PC-9 (cell line): ENCODE data around the gene KIF18A. TPM values are rescaled to one million over a fixed set of nuclear protein-coding genes. Genes with fewer than 3 reads are reported as not detected.

ENCODE experiments used
- BruUV-seq: library from RNA; stranded (reverse); fragments of 400-500 nt; replicated peaks from 2 replicates; lab custom pipeline; 2021; lab: Mats Ljungman, UMichigan
- CTCF ChIA-PET: fragments of 300-600 bp; sonication (Branson Sonifier 250); formaldehyde crosslinking; loops from one replicate; lab custom pipeline; 2022; ENCODE audit warnings: antibody characterized with exemption; lab: Charles Lee
- POLR2A ChIA-PET: fragments of 300-600 bp; sonication (Branson Sonifier 250); formaldehyde crosslinking; loops from one replicate; lab custom pipeline; 2022; ENCODE audit warnings: antibody characterized with exemption; ENCODE audit not compliant: unreplicated experiment; lab: Charles Lee
- DNase-seq, 2 experiments: peaks; one replicate each; pipeline versions ENCODE4 v3.0.0 to v3.0.0-alpha.2; 2015 to 2022; ENCODE audit warnings: mixed read lengths in 1 of 2
- H2AFZ ChIP-seq: fragments of 200-600 bp; sonication (generic); 2 replicates; pipeline ENCODE4 v1.8.1; 2017; ENCODE audit warnings: antibody characterized with exemption
- H3F3A ChIP-seq: fragments of 200-600 bp; sonication (generic); 2 replicates; pipeline ENCODE4 v1.8.1; 2017; ENCODE audit warnings: antibody characterized with exemption, mild to moderate bottlenecking, low read depth; ENCODE audit not compliant: insufficient read depth
- H3K27ac ChIP-seq: fragments of 200-600 bp; sonication (generic); 2 replicates; pipeline ENCODE4 v1.6.1; 2016; ENCODE audit warnings: mixed run types
- H3K27me3 ChIP-seq: fragments of 200-600 bp; sonication (generic); 2 replicates; pipeline ENCODE4 v1.6.1; 2016; ENCODE audit warnings: low read depth, mixed run types; ENCODE audit not compliant: insufficient read depth
- H3K36me3 ChIP-seq: fragments of 200-600 bp; sonication (generic); 2 replicates; pipeline ENCODE4 v1.6.1; 2016; ENCODE audit warnings: low read depth, mixed run types
- H3K4me1 ChIP-seq: fragments of 200-600 bp; sonication (generic); replicated peaks from 2 replicates; pipeline ENCODE4 v1.6.1; 2016; ENCODE audit warnings: mixed run types; ENCODE audit not compliant: insufficient read depth
- H3K4me2 ChIP-seq: fragments of 200-600 bp; sonication (generic); 2 replicates; pipeline ENCODE4 v1.6.1; 2017; ENCODE audit warnings: mixed run types
- H3K4me3 ChIP-seq: fragments of 200-600 bp; sonication (generic); 2 replicates; pipeline ENCODE4 v1.6.1; 2016; ENCODE audit warnings: mixed run types
- H3K79me2 ChIP-seq: fragments of 200-600 bp; sonication (generic); 2 replicates; pipeline ENCODE4 v1.6.1; 2017; ENCODE audit warnings: low read depth, mixed run types
- H3K9me2 ChIP-seq: fragments of 200-600 bp; sonication (generic); 2 replicates; pipeline ENCODE4 v1.8.1; 2017; ENCODE audit warnings: mild to moderate bottlenecking; ENCODE audit not compliant: insufficient read depth
- H3K9me3 ChIP-seq: fragments of 200-600 bp; sonication (generic); 2 replicates; pipeline ENCODE4 v1.8.1; 2016; ENCODE audit warnings: low read depth; ENCODE audit not compliant: insufficient read depth
- H4K20me1 ChIP-seq: fragments of 200-600 bp; sonication (generic); 2 replicates; pipeline ENCODE4 v1.8.1; 2017; ENCODE audit not compliant: insufficient read depth
- EZH2 ChIP-seq: fragments of 200-600 bp; sonication (generic); IDR thresholded peaks from 2 replicates; pipeline ENCODE4 v1.8.0; 2017; ENCODE audit warnings: antibody characterized with exemption, low read depth
- intact Hi-C: fragments of 100-400 bp; cut with micrococcal nuclease; formaldehyde crosslinking; loops from one replicate; pipeline ENCODE4 v1.10.0; 2022; ENCODE audit not compliant: unreplicated experiment
- total RNA-seq: library from RNA; stranded (reverse); gene quantifications from 2 replicates; pipeline ENCODE4 v1.2.3, GENCODE V29; 2021
- TF ChIP-seq, protein P1 (sequence below): fragments of 200-600 bp; sonication (generic); conservative IDR thresholded peaks from 2 replicates; pipeline ENCODE4 v1.6.1; 2017; ENCODE audit warnings: mixed run types, antibody characterized with exemption, mild to moderate bottlenecking, moderate library complexity

Gene KIF18A
- total RNA-seq, 1 experiment from 2014 or later: 31.1 TPM

DNA sequence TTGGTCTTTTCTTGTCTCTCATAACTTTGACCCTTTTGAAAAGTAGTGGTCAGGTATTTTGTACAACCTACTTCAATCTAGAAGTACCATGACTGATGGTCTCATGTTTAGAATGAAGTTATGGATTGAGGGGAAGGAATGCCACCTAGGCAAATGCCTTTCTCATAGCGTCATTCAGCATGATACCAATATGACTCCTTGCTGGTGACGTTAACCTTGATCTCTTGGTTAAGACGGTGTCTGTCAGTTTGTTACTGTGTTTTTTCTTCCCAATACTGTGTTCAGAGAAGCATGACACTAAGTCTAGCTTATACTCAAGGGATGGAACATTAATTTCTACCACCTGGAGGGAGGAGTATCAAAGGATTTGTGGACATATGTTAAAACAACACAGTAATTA lies 130.9 kb downstream of the KIF18A start:
- H2AFZ ChIP-seq: no peak overlapping the region
- H3K79me2 ChIP-seq: no peaks in the 10 kb centered on the region
- no peak overlapping the region for H3K4me2 ChIP-seq
- H3K9me3 ChIP-seq: no peaks in the 10 kb centered on the region
- intact Hi-C loops: no loop called here
- TF ChIP-seq EZH2: no peak
- TF ChIP-seq, protein P1, sequence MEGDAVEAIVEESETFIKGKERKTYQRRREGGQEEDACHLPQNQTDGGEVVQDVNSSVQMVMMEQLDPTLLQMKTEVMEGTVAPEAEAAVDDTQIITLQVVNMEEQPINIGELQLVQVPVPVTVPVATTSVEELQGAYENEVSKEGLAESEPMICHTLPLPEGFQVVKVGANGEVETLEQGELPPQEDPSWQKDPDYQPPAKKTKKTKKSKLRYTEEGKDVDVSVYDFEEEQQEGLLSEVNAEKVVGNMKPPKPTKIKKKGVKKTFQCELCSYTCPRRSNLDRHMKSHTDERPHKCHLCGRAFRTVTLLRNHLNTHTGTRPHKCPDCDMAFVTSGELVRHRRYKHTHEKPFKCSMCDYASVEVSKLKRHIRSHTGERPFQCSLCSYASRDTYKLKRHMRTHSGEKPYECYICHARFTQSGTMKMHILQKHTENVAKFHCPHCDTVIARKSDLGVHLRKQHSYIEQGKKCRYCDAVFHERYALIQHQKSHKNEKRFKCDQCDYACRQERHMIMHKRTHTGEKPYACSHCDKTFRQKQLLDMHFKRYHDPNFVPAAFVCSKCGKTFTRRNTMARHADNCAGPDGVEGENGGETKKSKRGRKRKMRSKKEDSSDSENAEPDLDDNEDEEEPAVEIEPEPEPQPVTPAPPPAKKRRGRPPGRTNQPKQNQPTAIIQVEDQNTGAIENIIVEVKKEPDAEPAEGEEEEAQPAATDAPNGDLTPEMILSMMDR: no peak
- no TSS peak for BruUV-seq
- H4K20me1 ChIP-seq: no peaks in the 10 kb centered on the region
- no peak overlapping the region for H3K4me3 ChIP-seq
- ChIA-PET POLR2A (no interaction called here), CTCF (no interaction called here)
- H3K36me3 ChIP-seq: no peaks in the 10 kb centered on the region
- H3K9me2 ChIP-seq: no peaks in the 10 kb centered on the region
- H3K27ac ChIP-seq: no peak overlapping the region
- no peaks in the 10 kb centered on the region for H3F3A ChIP-seq
- no peaks in the 10 kb centered on the region for H3K27me3 ChIP-seq
- H3K4me1 ChIP-seq: no peaks in the 10 kb centered on the region
- no peak for DNase-seq

GRCh38 chr11:27976262-27976661 lies 131.7 kb downstream of the KIF18A start:
- H3K4me3 ChIP-seq: no peak overlapping the region
- no peaks in the 10 kb centered on the region for H3F3A ChIP-seq
- H3K9me2 ChIP-seq: no peaks in the 10 kb centered on the region
- no peak overlapping the region for H3K27ac ChIP-seq
- CTCF ChIA-PET: no interaction called here
- no peak overlapping the region for H2AFZ ChIP-seq
- H3K9me3 ChIP-seq: no peaks in the 10 kb centered on the region
- H3K79me2 ChIP-seq: no peaks in the 10 kb centered on the region
- no TSS peak for BruUV-seq
- intact Hi-C loops: no loop called here
- no peak overlapping the region for H3K4me2 ChIP-seq
- no peaks in the 10 kb centered on the region for H3K36me3 ChIP-seq
- no peak for DNase-seq
- POLR2A ChIA-PET: no interaction called here
- no peaks in the 10 kb centered on the region for H3K4me1 ChIP-seq
- no peaks in the 10 kb centered on the region for H3K27me3 ChIP-seq
- TF ChIP-seq, protein P1: no peak
- TF ChIP-seq EZH2: no peak
- no peaks in the 10 kb centered on the region for H4K20me1 ChIP-seq

DNA sequence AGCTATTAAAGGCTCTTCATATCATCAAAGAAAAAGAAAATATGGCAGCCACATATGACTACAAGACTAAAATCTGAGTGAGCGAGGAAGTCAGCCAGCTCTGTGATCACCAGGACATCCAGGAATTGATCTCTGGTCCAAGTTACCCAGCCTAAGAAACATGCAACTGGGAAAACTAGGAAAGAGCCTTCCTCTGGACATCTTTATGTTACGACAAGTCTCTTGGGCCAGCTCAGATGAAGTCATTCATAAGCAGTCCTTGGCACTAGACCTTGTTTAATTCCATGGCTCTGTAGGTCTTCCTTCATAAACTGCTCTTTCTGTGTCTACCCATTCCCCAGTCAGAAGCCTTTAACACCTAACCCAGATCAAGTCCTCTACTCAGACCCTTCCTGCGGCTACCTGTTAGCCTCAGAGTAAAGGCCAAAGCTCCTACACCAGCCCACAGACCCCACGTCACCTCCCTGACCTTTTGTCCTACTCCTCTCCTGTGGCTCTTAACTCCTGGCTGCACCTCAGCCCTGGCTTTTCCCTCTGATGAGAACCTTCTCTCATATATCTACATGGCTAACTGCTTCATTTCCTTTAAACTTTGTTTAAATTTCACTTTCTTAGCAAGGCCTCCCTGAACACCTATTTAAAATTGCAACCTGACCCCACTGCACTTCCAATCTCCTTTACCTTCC lies 134.0 kb downstream of the KIF18A start:
- no peaks in the 10 kb centered on the region for H3K9me2 ChIP-seq
- H3K36me3 ChIP-seq: no peaks in the 10 kb centered on the region
- ChIA-PET POLR2A (interaction anchor here (0.6 kb wide), 1 partner anchor 14 kb away, joined by 3 read pairs; no protein-coding TSS in a partner anchor), CTCF (no interaction called here)
- H3K4me3 ChIP-seq: no peak overlapping the region
- H3K4me1 ChIP-seq: no peaks in the 10 kb centered on the region
- H4K20me1 ChIP-seq: no peaks in the 10 kb centered on the region
- no TSS peak for BruUV-seq
- no peaks in the 10 kb centered on the region for H3F3A ChIP-seq
- intact Hi-C loops: no loop called here
- H2AFZ ChIP-seq: no peak overlapping the region
- TF ChIP-seq EZH2: no peak
- TF ChIP-seq, protein P1: no peak
- no peaks in the 10 kb centered on the region for H3K9me3 ChIP-seq
- no peak overlapping the region for H3K27ac ChIP-seq
- no peaks in the 10 kb centered on the region for H3K79me2 ChIP-seq
- DNase-seq: no peak
- H3K27me3 ChIP-seq: no peaks in the 10 kb centered on the region
- no peak overlapping the region for H3K4me2 ChIP-seq
